HS-5 (cell line): ENCODE data around the gene TMEM130.

Source experiments
- DNase-seq: peaks from one replicate; pipeline ENCODE4 v3.0.0-alpha.2; 2012; ENCODE audit warnings: low read depth

TMEM130 gene, protein sequence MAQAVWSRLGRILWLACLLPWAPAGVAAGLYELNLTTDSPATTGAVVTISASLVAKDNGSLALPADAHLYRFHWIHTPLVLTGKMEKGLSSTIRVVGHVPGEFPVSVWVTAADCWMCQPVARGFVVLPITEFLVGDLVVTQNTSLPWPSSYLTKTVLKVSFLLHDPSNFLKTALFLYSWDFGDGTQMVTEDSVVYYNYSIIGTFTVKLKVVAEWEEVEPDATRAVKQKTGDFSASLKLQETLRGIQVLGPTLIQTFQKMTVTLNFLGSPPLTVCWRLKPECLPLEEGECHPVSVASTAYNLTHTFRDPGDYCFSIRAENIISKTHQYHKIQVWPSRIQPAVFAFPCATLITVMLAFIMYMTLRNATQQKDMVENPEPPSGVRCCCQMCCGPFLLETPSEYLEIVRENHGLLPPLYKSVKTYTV

DNA sequence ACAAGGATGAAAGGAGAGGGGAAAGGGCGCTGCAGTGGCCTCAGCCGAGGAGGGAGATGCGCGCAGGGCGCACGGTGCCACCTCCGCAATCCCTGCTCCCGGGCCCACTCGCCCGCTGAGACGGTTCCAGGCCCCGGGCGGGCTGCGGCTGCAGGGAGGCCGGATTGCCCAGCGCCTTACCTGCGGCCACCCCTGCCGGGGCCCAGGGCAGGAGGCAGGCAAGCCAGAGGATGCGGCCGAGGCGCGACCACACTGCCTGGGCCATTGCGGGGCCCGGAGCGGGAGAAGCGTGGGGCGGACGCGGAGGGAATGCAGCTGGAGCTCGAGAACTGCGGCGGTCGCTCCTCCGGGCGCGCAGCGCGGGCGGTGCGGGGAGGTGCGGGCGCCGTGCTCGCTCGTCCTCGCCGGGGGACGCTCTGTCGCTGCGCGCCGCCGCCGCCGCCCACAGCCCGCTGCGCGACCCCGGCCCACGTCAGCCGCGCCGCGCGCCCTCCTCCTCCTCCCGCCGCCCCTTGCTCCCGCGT lies at the start of gene TMEM130:
Gene TMEM130 (minus strand): TSS at position 418 of the 524 bp plus-strand sequence. CDS start 153 bp downstream, at position 265.
- DNase-seq, result no peak

DNA sequence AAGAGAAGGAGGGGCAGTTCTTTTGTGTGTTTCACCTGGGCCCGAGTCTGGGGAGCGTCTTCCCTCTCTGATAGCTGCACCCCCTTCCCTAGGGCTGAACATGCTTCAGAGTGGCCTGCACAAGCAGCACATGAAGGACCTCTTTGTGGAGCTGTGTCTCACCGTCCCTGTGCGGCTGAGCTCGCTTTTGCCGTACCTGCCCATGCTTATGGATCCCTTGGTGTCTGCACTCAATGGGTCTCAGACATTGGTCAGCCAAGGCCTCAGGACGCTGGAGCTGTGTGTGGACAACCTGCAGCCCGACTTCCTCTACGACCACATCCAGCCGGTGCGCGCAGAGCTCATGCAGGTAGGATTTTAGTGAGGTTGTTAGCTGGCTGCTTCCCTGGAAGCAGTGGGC lies 47.5 kb upstream of the TMEM130 start:
- no peak for DNase-seq

DNA sequence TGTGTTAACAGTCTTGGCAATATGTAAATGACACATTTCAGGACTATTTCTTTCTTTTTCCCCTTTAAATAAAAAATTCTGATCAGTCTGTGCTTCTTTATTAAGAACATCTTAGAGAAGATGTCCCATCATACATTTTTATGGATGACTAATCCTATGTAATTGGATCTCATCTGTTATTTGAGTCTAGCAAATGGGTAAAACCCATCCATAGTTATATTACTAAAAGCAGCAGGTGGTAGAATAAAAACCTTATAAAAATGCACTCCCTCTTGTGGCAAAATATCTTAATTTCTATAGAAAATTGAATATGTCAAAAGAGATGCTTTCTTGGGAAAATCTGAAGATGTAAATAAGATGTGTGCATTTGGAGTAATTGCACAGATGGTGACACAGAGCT lies 43.8 kb upstream of the TMEM130 start:
- DNase-seq, result peak; percentile 2

GRCh38 chr7:98913026-98913425 lies 43.2 kb upstream of the TMEM130 start:
- no peak for DNase-seq

- DNase-seq, result no peak
Observed at GRCh38 chr7:98911916-98912315, 42.1 kb upstream of the TMEM130 start.

- no peak for DNase-seq
Observed at GRCh38 chr7:98910427-98910826, 40.6 kb upstream of the TMEM130 start.

- DNase-seq, result no peak
Observed at GRCh38 chr7:98909487-98909886, 39.7 kb upstream of the TMEM130 start.

DNA sequence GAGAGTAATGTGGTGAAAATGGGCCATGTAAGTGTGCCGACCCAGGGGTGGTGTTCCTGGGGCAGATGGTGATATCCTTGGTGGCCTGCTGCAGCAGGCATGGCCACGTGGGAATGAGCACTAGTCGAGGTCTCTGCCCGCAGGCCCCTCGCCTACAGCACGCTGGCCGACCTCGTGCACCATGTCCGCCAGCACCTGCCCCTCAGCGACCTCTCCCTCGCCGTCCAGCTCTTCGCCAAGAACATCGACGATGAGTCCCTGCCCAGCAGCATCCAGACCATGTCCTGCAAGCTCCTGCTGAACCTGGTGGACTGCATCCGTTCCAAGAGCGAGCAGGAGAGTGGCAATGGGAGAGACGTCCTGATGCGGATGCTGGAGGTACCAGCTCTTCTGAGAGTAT lies 38.8 kb upstream of the TMEM130 start:
- no peak for DNase-seq

DNA sequence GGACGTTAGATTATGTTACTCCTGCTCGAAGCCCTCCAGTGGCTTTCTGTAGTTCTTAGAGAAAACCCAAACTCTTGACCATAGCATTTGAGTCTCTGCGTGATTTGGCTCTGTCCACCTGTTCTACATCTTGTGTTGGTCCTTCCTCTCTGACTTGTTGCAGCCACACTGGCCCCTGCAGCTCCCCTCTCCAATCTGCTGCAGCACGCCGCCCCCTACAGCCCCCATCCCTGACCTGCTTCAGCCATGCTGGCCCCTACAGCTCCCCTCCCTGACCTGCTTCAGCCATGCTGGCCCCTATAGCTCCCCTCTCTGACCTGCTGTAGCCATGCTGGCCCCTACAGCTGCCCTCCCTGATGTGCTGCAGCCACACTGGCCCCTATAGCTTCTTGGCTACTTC lies 37.8 kb upstream of the TMEM130 start:
- DNase-seq, result no peak

GRCh38 chr7:98903246-98903645 lies 33.4 kb upstream of the TMEM130 start:
- no peak for DNase-seq

GRCh38 chr7:98902523-98902922 lies 32.7 kb upstream of the TMEM130 start:
- DNase-seq, result no peak

- DNase-seq, result no peak
Observed at GRCh38 chr7:98900815-98901214, 31.0 kb upstream of the TMEM130 start.

DNA sequence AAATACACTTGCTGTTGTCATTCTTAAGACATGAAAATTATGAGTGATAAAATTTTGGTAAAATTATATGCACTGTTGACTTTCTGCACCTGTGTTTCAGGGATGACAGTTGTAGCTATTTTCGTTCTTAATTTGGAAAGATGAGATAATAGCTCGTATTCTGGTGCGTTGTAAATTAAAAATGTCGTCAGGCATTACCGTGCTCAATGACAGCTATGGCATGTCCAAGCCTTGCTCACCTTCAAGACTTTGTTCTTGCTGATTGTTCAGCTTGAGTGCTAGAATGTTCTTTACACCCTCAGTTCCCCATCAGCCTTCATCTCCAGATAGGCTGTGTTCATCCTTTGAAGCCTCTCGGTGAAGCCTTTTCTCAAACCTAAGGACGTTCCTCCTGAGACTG lies 30.0 kb upstream of the TMEM130 start:
- DNase-seq, result no peak

- no peak for DNase-seq
Observed at GRCh38 chr7:98892609-98893008, 22.8 kb upstream of the TMEM130 start.

DNA sequence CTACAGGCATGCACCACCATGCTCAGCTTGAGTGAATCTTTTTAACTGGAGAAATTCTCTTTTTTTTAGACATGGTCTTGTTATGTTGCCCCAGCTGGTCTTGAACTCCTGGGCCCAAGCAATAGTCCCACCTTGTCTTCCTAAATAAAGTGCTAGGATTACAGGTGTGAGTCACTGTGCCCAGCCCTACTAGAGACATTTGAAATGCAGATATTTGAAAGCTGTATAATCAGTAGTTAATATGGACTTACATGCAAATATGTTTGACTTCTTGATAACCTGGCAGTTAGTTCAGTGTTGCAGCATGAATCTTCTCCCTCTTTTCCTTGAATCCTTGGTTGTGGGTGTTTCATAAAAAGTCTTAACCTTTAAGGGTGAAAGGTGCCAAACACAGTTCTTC lies 17.2 kb upstream of the TMEM130 start:
- DNase-seq, result no peak

- DNase-seq, result no peak
Observed at GRCh38 chr7:98884416-98884815, 14.6 kb upstream of the TMEM130 start.

GRCh38 chr7:98881561-98882315 lies 11.9 kb upstream of the TMEM130 start:
- no peak for DNase-seq

GRCh38 chr7:98880485-98880884 lies 10.7 kb upstream of the TMEM130 start:
- no peak for DNase-seq

DNA sequence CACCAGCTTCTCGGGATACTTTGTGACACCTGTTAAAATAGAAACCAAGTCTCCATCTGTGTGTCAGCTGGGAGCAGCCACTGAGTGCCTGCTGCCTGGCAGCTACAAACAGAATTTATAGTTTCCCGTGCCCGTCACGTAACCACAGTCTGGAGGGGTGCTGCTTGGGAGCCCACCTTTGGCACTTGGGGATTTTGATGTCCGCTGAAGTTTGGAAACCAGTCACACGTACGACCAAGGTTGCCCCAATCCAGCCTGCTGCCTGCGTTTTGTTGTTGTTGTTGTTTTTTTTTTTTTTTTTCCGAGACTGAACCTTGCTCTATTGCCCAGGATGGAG lies 10.1 kb upstream of the TMEM130 start:
- no peak for DNase-seq

- DNase-seq, result no peak
Observed at GRCh38 chr7:98879198-98879978, 9.6 kb upstream of the TMEM130 start.

DNA sequence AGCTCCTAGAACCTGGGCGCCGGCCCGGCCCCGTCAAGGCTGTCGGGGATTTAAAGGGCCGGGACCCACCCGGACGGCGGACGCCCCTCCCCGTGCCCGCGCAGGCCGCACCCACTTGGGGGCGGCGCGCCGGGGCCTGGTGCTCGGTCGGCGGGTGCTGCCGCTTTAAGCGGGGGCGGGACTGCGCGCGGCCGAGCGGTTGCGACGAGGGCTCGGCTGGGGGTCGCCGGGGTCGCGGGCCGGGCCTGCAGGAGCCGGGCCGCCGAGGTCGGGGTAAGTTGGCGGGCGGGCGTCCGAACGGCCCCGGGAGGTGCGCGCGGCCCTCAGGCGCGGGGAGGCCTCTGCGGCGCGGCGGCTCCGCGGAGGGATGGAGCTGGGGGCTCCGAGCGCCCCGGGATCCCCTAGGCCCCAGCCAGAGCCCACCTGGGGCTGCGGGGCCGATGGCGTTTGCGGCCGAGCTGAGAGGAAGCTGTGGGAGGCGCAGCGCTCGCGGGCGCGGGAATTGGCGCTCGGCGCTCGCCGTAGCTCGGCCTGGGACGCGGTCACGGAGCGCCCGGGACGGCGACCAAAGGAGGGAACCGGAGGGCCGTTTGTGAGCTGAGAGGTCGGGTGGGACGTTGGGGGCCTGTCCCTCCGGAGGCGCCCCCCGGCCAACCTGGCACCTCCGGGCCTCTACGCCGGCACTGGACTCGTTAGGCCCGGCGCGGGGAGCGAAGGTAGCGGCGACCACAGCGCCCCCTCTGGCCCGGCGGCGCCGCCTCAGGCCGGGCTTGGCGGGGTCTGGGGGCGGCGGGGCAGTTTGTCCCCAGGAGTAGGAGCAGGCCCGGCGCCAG lies 8.8 kb upstream of the TMEM130 start, which contains the start of gene TRRAP:
Gene TRRAP (plus strand): TSS at position 168 of the 833 bp plus-strand sequence. CDS start 2,619 bp downstream, outside the sequence.
- no peak for DNase-seq
